A673 (cell line): ENCODE results near the gene NAALADL2.

Source experiments
- CTCF ChIP-seq: fragments of 300-800, 200-600 bp; sonication (generic); conservative IDR thresholded peaks from 2 replicates; pipeline ENCODE4 v1.5.1; 2017; ENCODE audit warnings: low read depth, mild to moderate bottlenecking, antibody characterized with exemption, low read length, moderate library complexity, mixed read lengths
- EZH2 ChIP-seq: fragments of 200-600 bp; sonication (generic); IDR thresholded peaks from 2 replicates; pipeline ENCODE4 v1.6.1; 2017; ENCODE audit warnings: borderline replicate concordance, low read depth, mild to moderate bottlenecking, mixed read lengths, antibody characterized with exemption, low read length; ENCODE audit not compliant: poor library complexity, severe bottlenecking

- TF ChIP-seq CTCF (no peak), EZH2 (no peak)
Measured at GRCh38 chr3:174815750-174816149, 43.4 kb upstream of the NAALADL2 start.
